ENCODE measurements around the gene MS4A18.

DNA sequence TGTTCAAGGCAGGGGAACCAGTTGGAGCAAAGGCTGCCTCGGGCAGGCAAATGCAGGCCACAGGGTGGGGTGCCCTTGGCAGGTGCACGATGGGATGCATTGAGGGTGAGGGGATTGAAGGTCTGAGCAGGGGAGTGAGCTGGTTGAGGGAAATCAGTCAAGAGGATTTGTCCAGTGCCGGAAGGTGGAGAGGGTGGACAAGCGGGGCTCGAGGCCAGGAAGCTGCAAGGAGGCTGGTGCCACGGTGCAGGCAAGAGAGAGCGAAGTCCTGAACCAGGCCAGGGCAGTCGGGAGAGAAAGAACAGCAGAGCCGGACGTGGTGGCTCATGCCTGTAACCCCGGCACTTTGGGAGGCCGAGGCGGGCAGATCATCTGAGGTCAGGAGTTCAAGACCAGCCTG lies 50.2 kb downstream of the MS4A18 start:
- no peak for TF ChIP-seq TAF1 (IDR thresholded peaks at IDR 0.05; ENCODE audit: borderline replicate concordance, low read depth, low read length)
- no peak for TF ChIP-seq POLR2A (IDR thresholded peaks at IDR 0.05; ENCODE audit: low read depth, low read length)
- no peak for TF ChIP-seq POLR2AphosphoS5 (IDR thresholded peaks at IDR 0.05; ENCODE audit: low read depth, low read length)
